ENCODE results near the gene ZBTB49. TPM values are rescaled to one million over a fixed set of nuclear protein-coding genes. Genes with fewer than 3 reads are reported as not detected.
"Not testable (repeated sequence)": the region's sequence is repeated elsewhere in the genome, so short reads cannot be mapped to it uniquely, and the experiment has no call there.

The ZBTB49 gene
- total and polyA plus RNA-seq, 9 donors = 4.0 to 5.9 (median 5.3) TPM

DNA sequence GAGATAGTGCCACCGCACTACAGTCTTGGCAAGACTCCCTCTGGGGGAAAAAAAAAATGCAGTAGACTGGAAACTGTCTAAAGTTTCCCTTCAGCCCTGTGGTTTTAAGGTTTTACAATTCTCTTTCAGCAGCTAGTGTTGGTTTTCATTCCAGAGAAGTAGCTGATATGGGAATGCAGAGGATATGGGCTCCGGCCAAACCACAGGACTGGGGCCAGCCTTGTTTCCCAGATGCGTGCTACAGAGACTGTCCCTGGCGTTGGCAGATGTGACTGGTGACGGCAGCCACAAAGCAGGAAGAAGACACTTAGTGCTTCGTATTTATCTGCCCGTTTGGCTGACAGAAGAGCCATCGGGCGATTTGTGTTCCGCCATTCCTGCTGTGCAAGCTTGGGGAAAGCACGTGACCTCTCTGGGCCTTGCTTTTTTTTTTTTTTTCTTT, 43.2 kb downstream of the ZBTB49 start:
- Histone ChIP-seq H3K4me1 (ENCODE audit: control insufficient read depth, insufficient read depth, low read length) (no peaks in the 10 kb centered on the region), H3K4me3 (ENCODE audit: low read length) (no peak overlapping the region), H3K36me3 (ENCODE audit: control insufficient read depth, insufficient read depth, low read length) (no peaks in the 10 kb centered on the region), H3K9me3 (replicated peaks; ENCODE audit: control insufficient read depth, low read depth, low read length) (peaks cover 2% of the 10 kb centered on the region), H3K27me3 (ENCODE audit: control insufficient read depth, insufficient read depth, low read length) (peaks cover 2% of the 10 kb centered on the region), H3K27ac (ENCODE audit: low read length) (no peak overlapping the region)
- 59% methylated on average over 9 of the region's 11 CpGs for WGBS (ENCODE audit: insufficient coverage)
- peak; percentile 15 for DNase-seq

DNA sequence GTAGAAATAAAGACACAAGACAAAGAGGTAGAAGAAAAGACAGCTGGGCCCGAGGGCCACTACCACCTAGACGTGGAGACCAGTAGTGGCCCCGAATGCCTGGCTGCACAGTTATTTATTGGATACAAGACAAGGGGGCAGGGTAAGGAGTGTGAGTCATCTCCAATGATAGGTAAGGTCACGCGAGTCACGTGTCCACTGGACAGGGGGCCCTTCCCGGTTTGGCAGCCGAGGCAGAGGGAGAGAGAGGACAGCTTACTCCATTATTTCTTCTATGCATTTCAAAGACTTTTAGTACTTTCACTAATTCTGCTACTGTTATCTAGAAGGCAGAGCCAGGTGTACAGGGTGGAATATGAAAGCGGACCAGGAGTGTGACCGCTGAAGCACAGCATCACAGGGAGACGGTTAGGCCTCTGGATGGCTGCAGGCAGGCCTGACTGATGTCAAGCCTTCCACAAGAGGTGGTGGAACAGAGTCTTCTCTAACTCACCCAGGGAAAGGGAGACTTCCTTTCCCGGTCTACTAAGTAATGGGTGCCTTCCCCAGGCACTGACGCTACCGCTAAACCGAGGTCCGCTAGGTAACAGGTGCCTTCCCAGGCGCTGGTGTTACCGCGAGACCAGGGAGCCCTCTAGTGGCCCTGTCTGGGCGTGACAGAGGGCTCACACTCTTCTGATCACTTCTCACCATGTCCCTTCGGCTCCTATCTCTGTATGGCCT, 44.9 kb downstream of the ZBTB49 start:
- Histone ChIP-seq H3K27me3 (ENCODE audit: control insufficient read depth, insufficient read depth, low read length) (peaks cover 2% of the 10 kb centered on the region), H3K9me3 (replicated peaks; ENCODE audit: control insufficient read depth, low read depth, low read length) (peaks cover 2% of the 10 kb centered on the region), H3K4me1 (ENCODE audit: control insufficient read depth, insufficient read depth, low read length) (no peaks in the 10 kb centered on the region), H3K4me3 (ENCODE audit: low read length) (no peak overlapping the region), H3K27ac (ENCODE audit: low read length) (no peak overlapping the region), H3K36me3 (ENCODE audit: control insufficient read depth, insufficient read depth, low read length) (no peaks in the 10 kb centered on the region)
- WGBS (ENCODE audit: insufficient coverage) = 38% methylated on average over 12 of the region's 21 CpGs
- peak; percentile 19 for DNase-seq

DNA sequence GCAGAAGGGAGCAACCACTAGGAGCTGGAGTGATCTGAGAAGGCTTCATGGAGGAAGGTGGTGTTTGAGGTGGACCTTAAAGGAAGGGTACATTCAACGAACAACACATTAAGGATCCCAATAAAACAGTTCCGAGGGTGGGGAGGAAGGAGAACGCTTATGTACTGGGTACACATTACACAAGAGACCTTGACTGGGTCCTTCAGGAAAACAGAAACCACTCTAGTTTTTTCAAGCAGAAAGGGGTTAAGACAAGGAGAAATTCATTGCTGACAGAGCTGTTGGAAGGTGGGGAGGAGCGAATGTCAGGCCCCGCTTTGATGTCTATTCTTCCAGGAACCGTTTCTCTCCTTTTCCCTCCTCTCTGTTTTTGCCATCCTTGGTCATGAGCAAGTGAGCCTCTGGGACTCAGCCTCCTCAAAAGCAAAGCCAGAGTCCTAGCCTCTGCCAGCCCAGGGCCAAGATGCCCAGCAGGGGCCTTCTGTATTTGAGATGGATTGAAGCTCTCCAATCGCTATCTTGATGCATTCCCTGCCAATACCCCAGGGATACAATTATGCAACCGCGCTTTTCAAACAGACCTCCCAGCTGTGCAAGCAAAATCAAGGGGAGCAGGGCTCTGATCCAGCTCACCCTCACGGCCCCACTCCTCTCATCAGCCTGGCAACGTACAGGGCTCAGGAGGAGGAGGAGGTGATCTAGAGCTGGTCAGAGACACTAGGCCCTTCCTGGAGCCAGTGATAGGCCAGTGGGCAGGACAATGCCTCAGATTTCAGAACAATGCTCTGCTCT, 48.4 kb downstream of the ZBTB49 start:
- Histone ChIP-seq H3K9me3 (replicated peaks; ENCODE audit: control insufficient read depth, low read depth, low read length) (no peaks in the 10 kb centered on the region), H3K4me1 (ENCODE audit: control insufficient read depth, insufficient read depth, low read length) (no peaks in the 10 kb centered on the region), H3K4me3 (ENCODE audit: low read length) (no peak overlapping the region), H3K27me3 (ENCODE audit: control insufficient read depth, insufficient read depth, low read length) (peaks cover 2% of the 10 kb centered on the region), H3K27ac (ENCODE audit: low read length) (no peak overlapping the region), H3K36me3 (ENCODE audit: control insufficient read depth, insufficient read depth, low read length) (no peaks in the 10 kb centered on the region)
- no peak for DNase-seq
- WGBS (ENCODE audit: insufficient coverage) = no CpG with 5 or more reads among the region's 11 CpGs

DNA sequence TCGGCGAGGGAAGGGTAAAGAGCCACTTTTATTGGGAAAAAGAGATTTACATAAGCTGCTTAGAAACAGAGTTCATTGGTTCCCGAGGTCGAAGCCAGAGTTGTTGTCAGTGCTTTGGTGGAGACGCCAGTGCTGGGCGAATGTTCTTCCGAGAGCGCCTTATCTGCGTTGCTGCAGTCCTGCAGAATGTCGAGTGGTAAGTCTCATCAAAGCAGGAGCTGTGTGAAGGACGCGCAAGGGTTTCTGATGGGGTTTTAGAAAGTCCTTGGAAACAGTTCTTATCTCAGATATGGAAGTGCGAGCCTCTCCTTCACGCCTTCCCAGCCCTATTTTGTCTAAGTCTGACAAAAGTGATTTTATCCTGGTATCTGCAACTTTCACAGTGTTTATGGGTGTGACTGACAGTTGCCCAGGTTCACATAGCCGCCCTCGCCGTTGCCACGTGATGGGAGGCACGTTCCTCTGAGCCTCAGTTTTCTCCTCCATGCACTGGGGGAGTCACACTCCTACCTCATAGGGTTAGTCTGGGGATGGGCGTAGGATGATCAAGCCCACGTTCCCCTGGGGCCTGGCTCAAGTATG, 49.5 kb downstream of the ZBTB49 start:
- Histone ChIP-seq H3K9me3 (replicated peaks; ENCODE audit: control insufficient read depth, low read depth, low read length) (no peaks in the 10 kb centered on the region), H3K36me3 (ENCODE audit: control insufficient read depth, insufficient read depth, low read length) (no peaks in the 10 kb centered on the region), H3K27me3 (ENCODE audit: control insufficient read depth, insufficient read depth, low read length) (peaks cover 5% of the 10 kb centered on the region), H3K4me3 (ENCODE audit: low read length) (no peak overlapping the region), H3K27ac (ENCODE audit: low read length) (no peak overlapping the region), H3K4me1 (ENCODE audit: control insufficient read depth, insufficient read depth, low read length) (no peaks in the 10 kb centered on the region)
- 35% methylated on average over 13 of the region's 21 CpGs for WGBS (ENCODE audit: insufficient coverage)
- no peak for DNase-seq

DNA sequence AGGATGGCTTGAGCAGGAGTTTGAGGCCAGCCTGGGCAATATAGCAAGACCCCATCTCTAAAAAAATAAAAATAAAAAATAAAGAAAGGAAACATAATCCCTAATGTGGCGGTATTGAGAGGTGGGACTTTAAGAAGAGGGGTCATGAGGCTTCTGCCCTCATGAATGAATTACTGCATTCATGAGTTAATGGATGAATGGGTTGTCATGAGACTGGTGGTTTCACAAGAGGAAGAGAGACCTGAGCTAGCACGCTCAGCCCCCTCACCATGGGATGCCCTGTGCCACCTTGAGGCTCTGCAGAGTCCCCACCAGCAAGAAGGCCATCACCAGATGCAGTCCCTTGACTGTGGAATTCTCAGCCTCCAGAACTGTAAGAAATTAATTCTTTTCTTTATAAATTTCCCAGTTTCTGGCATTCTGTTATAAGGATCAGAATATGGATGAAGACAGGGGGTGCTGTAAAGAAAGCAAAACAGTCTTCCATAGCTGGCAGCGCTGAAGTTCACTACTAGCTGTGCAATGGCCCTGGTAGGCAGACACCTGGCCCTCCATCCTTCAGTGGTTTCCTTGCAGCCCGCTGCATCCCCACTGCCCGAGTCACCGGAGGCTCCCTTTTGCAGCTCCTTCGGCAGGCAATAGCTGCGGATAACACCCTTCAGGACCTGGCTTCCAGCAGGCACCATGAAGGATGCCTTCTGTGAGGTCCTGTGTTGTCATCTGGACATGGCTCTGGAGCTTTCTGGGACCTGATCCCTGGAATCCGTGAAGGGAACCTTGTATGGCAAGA, 52.0 kb downstream of the ZBTB49 start:
- no peak for DNase-seq
- WGBS (ENCODE audit: insufficient coverage) = 80% methylated on average over 7 of the region's 9 CpGs
- Histone ChIP-seq H3K4me1 (ENCODE audit: control insufficient read depth, insufficient read depth, low read length) (no peaks in the 10 kb centered on the region), H3K36me3 (ENCODE audit: control insufficient read depth, insufficient read depth, low read length) (no peaks in the 10 kb centered on the region), H3K27me3 (ENCODE audit: control insufficient read depth, insufficient read depth, low read length) (peaks cover 5% of the 10 kb centered on the region), H3K27ac (ENCODE audit: low read length) (no peak overlapping the region), H3K4me3 (ENCODE audit: low read length) (no peak overlapping the region), H3K9me3 (replicated peaks; ENCODE audit: control insufficient read depth, low read depth, low read length) (no peaks in the 10 kb centered on the region)

DNA sequence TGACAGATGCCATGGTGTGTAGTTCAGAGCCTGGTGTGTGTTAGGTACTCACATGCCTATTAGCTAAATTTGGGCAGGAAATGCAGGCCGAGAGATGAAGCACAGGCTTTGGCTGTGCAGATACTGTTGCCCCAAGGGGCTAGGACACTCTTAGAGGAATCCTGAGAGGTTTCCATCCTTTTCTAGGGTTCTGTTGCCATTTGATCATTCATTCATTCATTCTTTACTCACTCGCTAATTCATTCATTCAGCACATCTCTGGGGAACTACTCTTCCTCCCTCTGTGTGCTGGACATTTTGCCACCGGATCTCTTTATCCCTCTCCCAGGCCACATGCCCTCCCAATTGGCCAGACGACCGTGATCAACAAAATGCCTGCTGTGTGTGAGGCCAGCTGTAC, 53.0 kb downstream of the ZBTB49 start:
- H3K4me1 ChIP-seq (ENCODE audit: control insufficient read depth, insufficient read depth, low read length) = no peaks in the 10 kb centered on the region
- no peak for DNase-seq
- H3K27me3 ChIP-seq (ENCODE audit: control insufficient read depth, insufficient read depth, low read length) = peaks cover 3% of the 10 kb centered on the region
- no peak overlapping the region for H3K4me3 ChIP-seq (ENCODE audit: low read length)
- H3K36me3 ChIP-seq (ENCODE audit: control insufficient read depth, insufficient read depth, low read length) = no peaks in the 10 kb centered on the region
- H3K27ac ChIP-seq (ENCODE audit: low read length) = no peak overlapping the region
- 55% methylated on average over 4 of the region's 5 CpGs for WGBS (ENCODE audit: insufficient coverage)
- no peaks in the 10 kb centered on the region for H3K9me3 ChIP-seq (replicated peaks; ENCODE audit: control insufficient read depth, low read depth, low read length)

DNA sequence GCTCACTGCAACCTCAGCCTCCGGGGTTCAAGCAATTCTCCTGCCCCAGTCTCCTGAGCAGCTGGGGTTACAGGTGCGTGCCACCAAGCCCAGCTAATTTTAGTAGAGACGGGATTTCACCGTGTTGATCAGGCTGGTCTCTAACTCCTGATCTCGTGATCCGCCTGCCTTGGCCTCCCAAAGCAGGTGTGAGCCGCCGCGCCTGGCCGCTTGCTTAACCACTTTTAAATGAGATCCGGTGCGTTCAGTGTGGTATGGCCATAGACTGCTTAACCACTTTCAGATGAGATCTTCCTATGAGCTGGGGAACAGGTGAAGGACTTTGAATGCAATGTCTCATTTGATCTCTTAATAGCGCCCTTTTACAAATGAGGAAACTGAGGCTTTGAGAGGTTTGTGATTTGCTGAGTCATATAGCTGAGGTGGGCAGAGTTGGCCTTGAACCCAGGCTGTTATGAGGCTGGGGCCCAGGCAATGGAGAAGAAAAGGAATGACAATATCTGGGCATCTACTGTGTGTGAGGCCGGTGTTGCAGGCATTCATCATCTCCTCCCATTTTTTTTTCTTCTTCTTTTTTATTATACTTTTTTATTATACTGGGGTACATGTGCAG, 55.0 kb downstream of the ZBTB49 start:
- Histone ChIP-seq H3K36me3 (ENCODE audit: control insufficient read depth, insufficient read depth, low read length) (no peaks in the 10 kb centered on the region), H3K4me3 (ENCODE audit: low read length) (no peak overlapping the region), H3K4me1 (ENCODE audit: control insufficient read depth, insufficient read depth, low read length) (no peaks in the 10 kb centered on the region), H3K27me3 (ENCODE audit: control insufficient read depth, insufficient read depth, low read length) (peaks cover 3% of the 10 kb centered on the region), H3K9me3 (replicated peaks; ENCODE audit: control insufficient read depth, low read depth, low read length) (no peaks in the 10 kb centered on the region), H3K27ac (ENCODE audit: low read length) (no peak overlapping the region)
- no peak for DNase-seq
- 92% methylated on average over 12 of the region's 14 CpGs for WGBS (ENCODE audit: insufficient coverage)

DNA sequence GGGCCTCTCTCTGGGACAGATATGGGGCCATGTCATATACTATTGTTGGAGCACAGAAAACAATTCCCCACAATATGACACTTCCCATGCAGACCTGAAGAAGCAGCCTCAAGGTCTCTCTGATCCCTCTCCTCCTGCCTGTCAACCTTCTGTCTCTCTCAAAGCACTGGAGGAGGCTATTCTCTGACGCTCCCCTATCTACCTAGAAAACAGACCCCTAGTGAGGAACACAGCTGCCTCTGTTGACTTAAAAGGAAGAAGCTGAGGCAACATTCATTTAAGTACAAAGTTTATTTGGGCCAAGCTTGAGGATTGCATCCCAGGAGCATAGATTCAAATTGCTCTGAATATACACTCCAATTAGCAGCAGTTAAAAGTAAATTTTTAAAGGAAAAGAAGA, 57.5 kb downstream of the ZBTB49 start:
- no peak overlapping the region for H3K4me3 ChIP-seq (ENCODE audit: low read length)
- no peaks in the 10 kb centered on the region for H3K9me3 ChIP-seq (replicated peaks; ENCODE audit: control insufficient read depth, low read depth, low read length)
- H3K27me3 ChIP-seq (ENCODE audit: control insufficient read depth, insufficient read depth, low read length) = peaks cover 3% of the 10 kb centered on the region
- H3K4me1 ChIP-seq (ENCODE audit: control insufficient read depth, insufficient read depth, low read length) = no peaks in the 10 kb centered on the region
- H3K27ac ChIP-seq (ENCODE audit: low read length) = no peak overlapping the region
- no peaks in the 10 kb centered on the region for H3K36me3 ChIP-seq (ENCODE audit: control insufficient read depth, insufficient read depth, low read length)
- no CpG with 5 or more reads among the region's 1 CpG for WGBS (ENCODE audit: insufficient coverage)
- DNase-seq = no peak

DNA sequence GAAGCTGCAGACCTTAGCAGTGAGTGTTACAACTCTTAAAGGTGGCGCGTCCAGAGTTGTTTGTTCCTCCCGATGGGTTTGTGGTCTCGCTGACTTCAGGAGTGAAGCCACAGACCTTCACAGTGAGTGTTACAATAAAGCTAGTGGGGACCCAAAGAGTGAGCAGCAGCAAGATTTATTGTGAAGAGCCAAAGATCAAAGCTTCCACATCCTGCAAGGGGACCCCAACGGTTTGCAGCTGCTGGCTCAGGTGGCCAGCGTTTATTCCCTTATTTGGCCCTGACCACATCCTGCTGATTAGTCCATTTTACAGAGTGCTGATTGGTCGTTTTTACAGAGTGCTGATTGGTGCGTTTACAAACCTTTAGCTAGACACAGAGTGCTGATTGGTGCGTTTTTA, 58.5 kb downstream of the ZBTB49 start:
- not testable (repeated sequence) for H3K36me3 ChIP-seq (ENCODE audit: control insufficient read depth, insufficient read depth, low read length); DNase-seq; H3K27me3 ChIP-seq (ENCODE audit: control insufficient read depth, insufficient read depth, low read length); H3K9me3 ChIP-seq (replicated peaks; ENCODE audit: control insufficient read depth, low read depth, low read length); H3K4me1 ChIP-seq (ENCODE audit: control insufficient read depth, insufficient read depth, low read length); H3K27ac ChIP-seq (ENCODE audit: low read length); H3K4me3 ChIP-seq (ENCODE audit: low read length)
- WGBS (ENCODE audit: insufficient coverage) = 47% methylated on average over 5 of the region's 9 CpGs

Measured in muscle of leg (tissue), 11 donors.